ENCODE measurements around the gene FXR2. TPM values are rescaled to one million over a fixed set of nuclear protein-coding genes. Genes with fewer than 3 reads are reported as not detected.

FXR2 gene
- total RNA-seq = 10 to 100 TPM; 34.7 to 39.4 (median 36.7) TPM

DNA sequence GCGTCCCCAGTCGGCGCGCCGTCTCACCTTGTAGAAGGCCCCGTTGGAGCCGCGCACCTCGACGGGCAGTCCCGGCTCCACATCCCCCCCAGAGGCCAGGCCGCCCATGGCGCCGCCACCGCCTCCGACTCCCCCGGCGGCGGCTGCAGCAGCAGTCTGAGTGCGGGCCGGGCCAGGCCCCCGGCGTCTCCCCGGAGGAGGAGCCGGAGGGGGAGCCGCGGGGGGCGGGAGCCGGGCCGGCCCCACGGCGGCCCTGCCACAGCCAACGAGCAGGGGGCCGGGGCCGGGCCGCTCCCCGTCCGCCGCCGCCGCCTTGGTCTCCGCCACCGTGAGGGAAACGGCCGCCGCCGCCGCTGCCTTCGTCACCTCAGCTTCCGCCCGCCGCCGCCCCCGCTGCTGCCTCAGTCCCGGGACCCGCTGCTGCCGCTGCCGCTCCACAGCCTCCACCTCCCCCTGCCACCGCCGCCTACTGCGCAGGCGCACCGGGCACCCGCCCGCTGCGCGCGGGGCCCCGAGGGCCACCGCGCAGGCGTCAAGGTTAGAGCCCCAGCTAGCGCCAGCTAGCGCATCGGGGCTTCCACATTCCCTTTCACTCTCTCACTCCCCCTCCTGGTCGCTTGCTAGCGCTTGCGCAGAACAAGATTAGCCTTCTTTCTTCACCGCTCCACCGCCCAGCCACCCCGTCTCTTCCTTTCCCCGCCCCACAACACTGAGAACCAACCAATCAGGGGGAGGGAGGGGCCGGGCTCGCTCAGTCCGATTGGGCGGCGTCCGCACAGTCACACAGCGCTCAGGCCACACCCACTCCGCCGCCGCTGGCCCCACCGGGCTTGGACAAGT lies at the start of gene FXR2:
FXR2 (minus strand) TSS at position 473 of the 840 bp plus-strand sequence; CDS start at position 108, 365 bp downstream.
- TF ChIP-seq, protein P1, sequence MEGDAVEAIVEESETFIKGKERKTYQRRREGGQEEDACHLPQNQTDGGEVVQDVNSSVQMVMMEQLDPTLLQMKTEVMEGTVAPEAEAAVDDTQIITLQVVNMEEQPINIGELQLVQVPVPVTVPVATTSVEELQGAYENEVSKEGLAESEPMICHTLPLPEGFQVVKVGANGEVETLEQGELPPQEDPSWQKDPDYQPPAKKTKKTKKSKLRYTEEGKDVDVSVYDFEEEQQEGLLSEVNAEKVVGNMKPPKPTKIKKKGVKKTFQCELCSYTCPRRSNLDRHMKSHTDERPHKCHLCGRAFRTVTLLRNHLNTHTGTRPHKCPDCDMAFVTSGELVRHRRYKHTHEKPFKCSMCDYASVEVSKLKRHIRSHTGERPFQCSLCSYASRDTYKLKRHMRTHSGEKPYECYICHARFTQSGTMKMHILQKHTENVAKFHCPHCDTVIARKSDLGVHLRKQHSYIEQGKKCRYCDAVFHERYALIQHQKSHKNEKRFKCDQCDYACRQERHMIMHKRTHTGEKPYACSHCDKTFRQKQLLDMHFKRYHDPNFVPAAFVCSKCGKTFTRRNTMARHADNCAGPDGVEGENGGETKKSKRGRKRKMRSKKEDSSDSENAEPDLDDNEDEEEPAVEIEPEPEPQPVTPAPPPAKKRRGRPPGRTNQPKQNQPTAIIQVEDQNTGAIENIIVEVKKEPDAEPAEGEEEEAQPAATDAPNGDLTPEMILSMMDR (IDR thresholded peaks at IDR 0.05) = peak; percentile 72 to 86 (median 82)
- TF ChIP-seq EP300 (IDR thresholded peaks at IDR 0.05) (peak in 1 of 2 donors; percentile 71), POLR2A (IDR thresholded peaks at IDR 0.05) (peak; percentile 77 to 90)
- DNase-seq (ENCODE audit: low spot score in 2 of 2) = peak; percentile 99
- H3K27ac ChIP-seq = peak within 1 kb of the TSS; percentile 91 to 95 (median 92)
- H3K4me3 ChIP-seq = peak within 1 kb of the TSS; percentile 76 to 91 (median 84)
- no peaks in the 10 kb centered on the region for H3K27me3 ChIP-seq
- H3K36me3 ChIP-seq = no peaks in the 10 kb centered on the region
- WGBS, 2 donors = 1% methylated on average over 47 to 63 of the region's 93 CpGs
- H3K9me3 ChIP-seq = no peaks in the 10 kb centered on the region
- H3K4me1 ChIP-seq = peaks cover 0 to 39% (median 22%) of the 10 kb centered on the region in 4 donors

DNA sequence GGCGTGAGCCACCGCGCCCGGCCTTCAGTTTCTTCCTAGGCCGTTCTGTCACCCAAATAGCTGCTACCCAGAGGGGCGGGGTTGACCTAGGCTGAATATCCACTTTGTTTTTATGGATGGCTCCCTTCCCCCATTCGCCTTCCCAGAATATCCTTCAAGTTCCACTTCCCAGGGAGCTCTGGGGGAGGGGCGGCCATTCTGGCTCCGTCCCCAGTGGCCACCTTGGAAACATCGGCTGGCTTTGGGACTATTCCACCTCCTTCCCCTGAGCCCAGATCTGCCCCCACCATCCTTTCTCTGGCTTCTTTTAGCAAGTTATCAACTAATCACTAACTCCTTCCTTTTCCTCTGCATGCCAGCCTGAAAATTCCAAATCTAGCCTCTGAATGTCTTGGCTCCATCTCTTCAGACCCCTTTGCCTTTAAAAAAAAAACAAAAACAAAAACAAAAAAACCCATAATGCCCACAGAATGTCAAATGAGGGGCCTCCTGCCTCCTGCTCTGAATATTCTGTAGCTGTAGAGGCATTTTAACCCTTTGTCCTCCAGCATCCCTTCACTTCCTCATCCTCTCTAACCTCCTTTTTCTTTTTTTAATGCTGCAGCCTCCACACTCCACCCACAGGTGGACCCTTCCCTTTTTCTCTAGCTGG lies 42.4 kb upstream of the FXR2 start:
- 23 to 28% methylated on average over 10 of the region's 10 CpGs for WGBS, 2 donors
- H3K9me3 ChIP-seq = no peaks in the 10 kb centered on the region
- peaks cover 0 to 15% (median 5%) of the 10 kb centered on the region in 4 donors for H3K4me1 ChIP-seq
- no peak overlapping the region for H3K4me3 ChIP-seq
- peaks cover 0 to 10% of the 10 kb centered on the region in 2 donors for H3K27me3 ChIP-seq
- peak overlapping the region in 2 of 4 donors; percentile 60 to 72 for H3K27ac ChIP-seq
- TF ChIP-seq POLR2A (IDR thresholded peaks at IDR 0.05) = no peak
- peak in 1 of 2 donors; percentile 27 for TF ChIP-seq EP300 (IDR thresholded peaks at IDR 0.05)
- TF ChIP-seq, protein P1 (IDR thresholded peaks at IDR 0.05) = peak in 1 of 5 experiments; percentile 17
- no peaks in the 10 kb centered on the region for H3K36me3 ChIP-seq
- DNase-seq (ENCODE audit: low spot score in 2 of 2) = no peak

DNA sequence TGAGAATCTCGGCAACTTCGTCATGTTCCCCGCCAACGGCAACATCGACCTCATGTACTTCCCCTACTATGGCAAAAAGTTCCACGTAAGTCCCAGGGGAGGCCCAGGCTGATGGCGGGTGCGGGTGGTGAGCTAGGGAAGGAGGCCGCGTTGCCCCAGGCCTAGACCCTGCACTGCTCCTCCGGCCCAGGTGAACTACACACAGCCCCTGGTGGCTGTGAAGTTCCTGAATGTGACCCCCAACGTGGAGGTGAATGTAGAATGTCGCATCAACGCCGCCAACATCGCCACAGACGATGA lies 40.8 kb upstream of the FXR2 start:
- peaks cover 0 to 26% of the 10 kb centered on the region in 2 donors for H3K27me3 ChIP-seq
- H3K9me3 ChIP-seq = no peaks in the 10 kb centered on the region
- H3K4me1 ChIP-seq = peaks cover 0 to 31% (median 19%) of the 10 kb centered on the region in 4 donors
- TF ChIP-seq, protein P1 (IDR thresholded peaks at IDR 0.05) = no peak
- no peak for TF ChIP-seq EP300 (IDR thresholded peaks at IDR 0.05)
- no peak for TF ChIP-seq POLR2A (IDR thresholded peaks at IDR 0.05)
- H3K27ac ChIP-seq = peak overlapping the region in 2 of 4 donors; percentile 3 to 72
- H3K4me3 ChIP-seq = no peak overlapping the region
- DNase-seq (ENCODE audit: low spot score in 2 of 2) = no peak
- 87 to 91% methylated on average over 17 of the region's 17 CpGs for WGBS, 2 donors
- no peaks in the 10 kb centered on the region for H3K36me3 ChIP-seq

DNA sequence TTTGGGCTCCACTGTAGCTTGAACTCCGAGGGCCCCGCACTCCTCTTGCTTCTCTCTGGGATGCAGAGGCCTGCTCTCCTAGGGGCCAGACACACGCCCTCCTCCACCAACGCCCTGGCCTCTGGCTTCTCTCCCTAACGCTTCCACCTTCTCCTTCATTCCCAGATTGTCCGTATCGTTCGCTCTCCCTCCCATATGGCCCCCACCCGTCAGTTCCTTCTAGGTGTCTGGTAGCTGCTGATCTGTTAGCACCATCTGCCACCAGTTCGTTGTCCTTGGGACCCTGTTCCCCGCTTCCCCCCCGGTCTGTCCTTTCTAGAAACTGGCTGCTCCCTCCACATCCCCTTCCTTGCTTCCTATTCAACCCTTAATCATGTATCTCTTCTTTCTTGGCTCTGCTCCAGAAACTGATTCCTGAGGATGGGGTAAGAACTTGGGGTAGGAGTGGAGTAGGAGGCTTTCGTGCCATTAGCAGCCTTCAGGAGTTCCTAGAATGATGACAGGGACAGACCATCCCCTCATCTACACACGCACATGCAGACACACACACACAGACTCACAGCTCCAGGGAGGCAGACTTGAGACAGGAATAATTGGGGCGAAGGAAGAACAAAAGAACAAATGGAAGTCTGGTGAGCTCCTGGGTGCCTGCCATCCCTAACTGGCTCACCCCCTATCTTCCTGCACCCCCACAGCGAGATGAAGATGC lies 40.3 kb upstream of the FXR2 start:
- H3K4me1 ChIP-seq = peaks cover 0 to 36% (median 21%) of the 10 kb centered on the region in 4 donors
- DNase-seq (ENCODE audit: low spot score in 2 of 2) = no peak
- no peak overlapping the region for H3K4me3 ChIP-seq
- 61 to 66% methylated on average over 15 to 16 of the region's 16 CpGs for WGBS, 2 donors
- H3K36me3 ChIP-seq = no peaks in the 10 kb centered on the region
- H3K27ac ChIP-seq = peak overlapping the region in 2 of 4 donors; percentile 3 to 72
- peaks cover 0 to 30% of the 10 kb centered on the region in 2 donors for H3K27me3 ChIP-seq
- TF ChIP-seq, protein P1 (IDR thresholded peaks at IDR 0.05) = no peak
- TF ChIP-seq POLR2A (IDR thresholded peaks at IDR 0.05) = no peak
- TF ChIP-seq EP300 (IDR thresholded peaks at IDR 0.05) = no peak
- no peaks in the 10 kb centered on the region for H3K9me3 ChIP-seq
